HG02884 (cell line): Measurements from ENCODE around the gene TFF1.
A peak's percentile ranks its signal among the peaks of the same experiment; 100 is the strongest.
"Not testable (repeated sequence)": the region's sequence is repeated elsewhere in the genome, so short reads cannot be mapped to it uniquely, and the experiment has no call there.

Experiments used
- ATAC-seq: cut with Tn5 transposase; IDR thresholded peaks from one replicate; pipeline ENCODE4 v1.9.1; 2021; ENCODE audit warnings: mild to moderate bottlenecking, moderate library complexity; ENCODE audit not compliant: unreplicated experiment

Gene TFF1

DNA sequence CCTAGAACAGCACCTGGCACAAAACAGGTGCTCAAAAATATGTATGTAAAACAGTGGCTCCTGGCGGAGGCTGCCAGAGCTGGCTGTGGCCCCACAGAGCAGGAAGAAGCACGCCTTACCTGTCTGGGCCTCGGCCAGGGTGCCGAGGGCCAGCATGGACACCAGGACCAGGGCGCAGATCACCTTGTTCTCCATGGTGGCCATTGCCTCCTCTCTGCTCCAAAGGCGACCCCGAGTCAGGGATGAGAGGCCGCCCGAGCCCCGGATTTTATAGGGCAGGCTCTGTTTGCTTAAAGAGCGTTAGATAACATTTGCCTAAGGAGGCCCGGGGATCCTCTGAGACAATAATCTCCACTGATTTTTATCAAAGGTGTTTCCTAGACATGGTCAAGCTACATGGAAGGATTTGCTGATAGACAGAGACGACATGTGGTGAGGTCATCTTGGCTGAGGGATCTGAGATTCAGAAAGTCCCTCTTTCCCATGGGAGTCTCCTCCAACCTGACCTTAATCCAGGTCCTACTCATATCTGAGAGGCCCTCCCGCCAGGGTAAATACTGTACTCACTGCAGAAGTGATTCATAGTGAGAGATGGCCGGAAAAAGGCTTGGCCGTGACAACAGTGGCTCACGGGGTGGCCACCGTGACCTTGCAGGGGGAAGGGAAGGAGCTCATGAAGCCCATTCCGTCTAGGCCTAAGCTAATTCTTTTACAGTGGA is at the start of gene TFF1:
TSS of gene TFF1 (minus strand) at position 244 of the 719 bp plus-strand sequence. CDS start at position 204, 40 bp downstream.
- ATAC-seq: no peak

DNA sequence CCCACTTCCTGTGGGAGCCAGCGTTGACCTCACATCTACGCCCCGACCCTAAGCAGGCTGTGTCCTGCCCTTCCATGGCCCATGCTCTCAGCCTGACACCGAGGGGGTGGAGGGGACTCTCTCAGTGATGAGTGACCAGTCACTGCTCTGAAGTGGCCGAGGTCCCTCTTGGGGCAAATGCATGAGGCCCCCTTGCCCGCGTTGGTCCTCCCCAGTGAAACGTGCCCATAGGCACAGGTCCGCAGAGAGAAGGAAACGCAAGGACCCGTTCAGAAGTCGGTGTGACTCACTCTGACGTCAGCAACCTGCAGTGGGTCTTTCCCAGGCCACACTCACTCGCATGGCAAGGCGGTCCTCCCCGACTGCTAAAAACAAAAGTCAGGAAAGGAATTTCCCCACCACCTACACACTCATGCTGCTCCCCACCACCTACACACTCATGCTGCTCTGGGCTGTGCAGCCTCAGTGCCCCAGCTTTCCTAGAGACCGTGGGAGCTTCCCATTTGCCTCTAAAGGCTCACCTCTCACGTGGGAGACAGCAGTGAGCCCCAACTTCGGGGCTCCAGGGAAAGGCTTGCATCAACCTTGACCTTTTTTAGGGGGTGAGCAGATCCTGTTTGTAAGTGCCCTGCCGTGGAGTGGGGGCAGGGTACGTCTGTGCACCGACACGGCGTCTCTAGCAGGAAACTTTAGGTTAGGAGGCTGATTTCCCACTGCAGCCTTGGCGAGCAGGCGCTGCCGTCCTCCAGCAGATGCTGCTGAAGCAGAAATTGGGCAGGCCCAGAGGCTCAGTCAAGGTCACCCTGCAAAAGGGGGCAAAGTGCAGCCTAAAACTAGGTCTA is 48.8 kb upstream of the TFF1 start:
- peak; percentile 79 for ATAC-seq

DNA sequence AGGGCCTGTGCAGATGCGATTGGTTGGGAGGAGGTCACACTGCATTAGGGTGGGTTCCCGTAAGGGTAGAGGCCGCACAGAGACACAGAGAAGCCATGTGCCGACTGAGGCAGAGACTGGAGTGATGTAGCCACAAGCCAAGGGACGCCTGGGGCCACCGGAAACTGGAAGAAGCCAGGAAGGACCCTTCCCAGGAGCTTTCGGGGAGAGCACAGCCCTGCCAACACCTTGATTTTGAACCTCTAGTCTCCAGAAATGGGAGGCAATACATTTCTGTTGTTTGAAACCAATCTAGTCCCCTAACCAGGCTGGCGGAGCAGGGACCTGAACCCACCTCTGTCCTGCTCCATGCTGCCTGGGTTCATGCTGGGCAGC is 48.2 kb upstream of the TFF1 start:
- ATAC-seq: no peak

DNA sequence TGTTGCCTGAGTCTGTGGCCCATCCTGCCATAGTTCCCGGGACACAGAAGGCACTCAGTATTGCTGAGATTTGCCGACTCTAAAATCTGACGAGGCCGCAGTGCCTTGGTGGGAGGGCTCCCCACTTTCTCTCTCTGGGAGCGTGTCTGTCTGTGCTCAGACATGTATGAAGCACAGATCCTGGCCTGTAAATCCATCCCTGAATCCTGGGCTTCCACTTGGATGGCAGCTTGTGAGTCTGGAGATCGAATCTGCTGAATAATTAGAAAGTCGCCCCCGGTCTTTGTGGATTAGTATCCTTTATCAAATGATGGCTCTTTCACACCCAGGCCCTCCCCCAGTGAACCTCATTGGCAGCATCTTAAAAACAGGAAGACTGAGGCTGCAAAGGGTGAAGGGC is 47.7 kb upstream of the TFF1 start:
- no peak for ATAC-seq

DNA sequence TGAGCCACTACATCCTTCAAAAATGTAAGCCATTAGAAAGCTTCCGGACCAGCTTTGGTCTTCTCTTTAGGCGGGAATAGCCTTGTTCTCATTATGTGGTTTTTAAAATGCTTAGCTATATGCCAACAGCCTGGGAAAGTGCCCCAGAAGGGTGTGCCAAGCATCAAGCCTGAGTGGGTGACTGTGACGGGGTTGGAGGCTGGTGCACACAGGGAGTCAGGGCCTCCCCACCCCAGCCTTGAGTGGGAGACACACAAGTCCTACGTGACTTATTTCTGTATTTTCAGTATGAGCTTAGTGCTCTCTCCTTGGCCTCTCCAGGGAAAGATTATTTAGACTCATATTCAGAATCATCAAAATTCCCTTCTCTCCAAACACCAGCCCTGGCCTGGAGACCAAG is 47.2 kb upstream of the TFF1 start:
- ATAC-seq: no peak

DNA sequence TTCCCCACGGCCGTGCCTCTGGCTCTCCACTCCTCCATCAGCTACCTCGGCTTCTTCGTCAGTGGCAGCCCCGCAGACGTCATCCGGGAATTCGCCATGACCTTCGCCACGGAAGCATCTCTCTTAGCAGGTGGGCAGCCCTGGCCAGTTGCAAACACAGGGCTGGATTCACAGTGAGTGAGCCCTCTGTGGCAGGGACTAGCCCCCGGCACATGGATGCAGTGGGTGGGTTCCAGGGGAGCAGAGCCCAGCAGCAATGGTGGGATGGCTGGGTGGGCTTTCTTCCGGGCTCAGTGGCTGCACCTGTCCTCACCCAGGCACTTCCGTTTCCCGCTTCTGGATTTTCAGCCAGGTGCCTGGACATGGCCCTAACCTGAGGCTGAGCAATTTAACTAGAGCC is 46.8 kb upstream of the TFF1 start:
- no peak for ATAC-seq

DNA sequence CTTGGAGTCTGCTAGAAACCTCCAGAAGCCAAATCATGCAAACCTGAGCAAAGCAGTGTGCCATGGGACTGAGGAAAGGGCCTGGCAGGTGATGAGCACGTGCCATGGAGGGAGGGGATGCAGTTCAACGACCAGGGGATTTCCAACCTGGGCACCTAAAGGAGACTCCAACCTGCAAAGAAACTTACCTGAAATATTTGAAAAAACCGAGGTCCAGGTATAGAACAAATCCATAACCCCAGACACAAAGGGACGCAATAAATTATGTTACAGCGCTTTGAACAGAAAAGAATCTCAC is 46.2 kb upstream of the TFF1 start:
- no peak for ATAC-seq

DNA sequence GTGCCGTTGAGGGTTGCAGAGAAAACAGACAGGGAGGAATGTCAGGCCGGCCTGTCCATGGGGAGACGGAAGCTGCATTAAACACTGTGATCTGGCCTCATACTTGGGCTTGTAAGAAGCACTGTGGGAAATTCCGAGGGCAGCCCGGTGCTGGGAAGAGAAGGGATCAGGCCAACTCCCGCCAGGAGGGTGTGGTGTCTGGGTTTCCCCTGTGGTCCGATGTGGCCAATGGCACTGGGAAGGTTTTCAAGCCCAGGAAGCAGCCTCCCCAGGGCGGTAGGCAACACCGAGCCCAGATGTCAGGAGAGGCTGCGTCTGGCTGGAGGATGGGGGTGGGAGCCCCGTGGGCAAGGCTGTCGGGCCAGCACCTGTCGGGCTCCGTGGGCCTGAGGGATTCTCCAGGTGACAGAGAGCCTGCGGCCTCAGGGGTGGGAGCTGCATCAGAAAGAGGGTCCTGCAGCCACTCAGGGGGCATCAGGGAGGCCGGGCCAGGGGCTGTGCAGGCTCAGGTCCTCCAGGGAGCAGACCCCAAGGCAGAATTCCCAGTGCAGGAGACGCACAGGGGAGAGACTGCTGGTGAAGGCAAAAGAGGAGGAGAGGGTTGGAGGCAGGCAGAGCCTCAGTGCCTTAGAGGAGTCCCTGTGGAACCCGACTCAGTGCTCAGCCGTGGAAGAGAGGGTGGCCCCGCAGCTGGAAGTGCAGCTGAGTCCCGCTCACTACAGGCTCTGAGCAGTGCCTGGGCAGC is 45.7 kb upstream of the TFF1 start:
- no peak for ATAC-seq

DNA sequence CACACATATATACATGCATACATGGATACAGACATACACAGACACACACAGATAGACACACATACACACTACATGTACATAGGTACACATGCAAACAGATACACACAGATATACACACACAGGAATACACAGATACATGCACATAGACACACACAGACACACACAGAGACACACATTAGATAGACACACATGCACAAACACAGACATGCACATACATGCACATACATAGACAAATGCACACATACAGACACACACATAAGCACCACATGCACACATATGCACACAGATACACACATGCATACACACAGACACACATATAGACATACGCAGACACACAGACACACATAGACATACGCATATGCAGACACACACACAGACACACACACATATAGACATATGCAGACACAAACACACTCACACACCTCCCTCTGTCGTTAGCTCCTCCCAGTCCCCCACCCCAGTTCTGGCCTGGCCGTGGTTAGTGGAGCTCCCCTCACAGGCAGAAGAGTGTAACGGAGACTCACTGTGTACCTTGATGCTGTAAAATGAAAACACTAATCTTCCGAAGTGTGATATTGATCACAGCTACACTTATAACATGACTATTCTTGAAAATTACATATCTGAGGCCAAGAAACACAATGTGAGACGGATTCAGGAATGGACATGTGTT is 45.0 kb upstream of the TFF1 start:
- ATAC-seq: no peak

DNA sequence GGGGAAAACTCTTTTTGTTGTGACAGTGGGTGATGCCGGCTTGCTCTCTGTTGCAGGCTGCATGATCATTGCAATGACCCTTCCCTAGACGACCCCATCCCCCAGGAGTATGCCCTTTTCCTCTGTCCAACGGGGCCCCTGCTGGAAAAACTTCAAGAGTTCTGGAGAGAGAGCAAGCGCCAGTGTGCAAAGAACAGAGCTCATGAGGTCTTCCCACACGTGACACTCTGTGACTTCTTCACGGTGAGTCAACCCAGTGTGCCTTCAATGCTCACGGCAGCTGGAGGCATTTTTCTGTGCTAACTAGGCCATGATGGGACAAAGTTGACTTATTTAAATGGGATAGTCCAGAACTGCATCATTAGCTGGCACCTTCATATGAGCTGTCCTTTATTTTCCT is 43.0 kb upstream of the TFF1 start:
- no peak for ATAC-seq

DNA sequence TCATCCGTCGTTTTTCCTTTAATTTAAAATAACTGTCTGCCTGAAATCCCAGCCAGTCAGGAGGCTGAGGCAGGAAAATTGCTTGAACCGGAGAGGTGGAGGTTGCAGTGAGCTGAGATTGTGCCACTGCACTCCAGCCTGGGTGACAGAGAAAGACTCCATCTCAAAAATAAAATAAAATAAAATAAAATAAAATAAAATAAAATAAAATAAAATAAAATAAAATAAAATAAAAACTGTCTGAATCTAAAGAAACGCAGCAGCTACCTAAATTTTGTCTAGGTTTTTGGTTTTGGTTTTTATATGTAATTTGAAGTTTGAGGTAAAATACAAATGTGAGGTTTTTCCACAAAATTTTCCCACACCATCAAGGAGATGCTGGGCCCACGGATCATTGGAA is 42.4 kb upstream of the TFF1 start:
- not testable (repeated sequence) for ATAC-seq

DNA sequence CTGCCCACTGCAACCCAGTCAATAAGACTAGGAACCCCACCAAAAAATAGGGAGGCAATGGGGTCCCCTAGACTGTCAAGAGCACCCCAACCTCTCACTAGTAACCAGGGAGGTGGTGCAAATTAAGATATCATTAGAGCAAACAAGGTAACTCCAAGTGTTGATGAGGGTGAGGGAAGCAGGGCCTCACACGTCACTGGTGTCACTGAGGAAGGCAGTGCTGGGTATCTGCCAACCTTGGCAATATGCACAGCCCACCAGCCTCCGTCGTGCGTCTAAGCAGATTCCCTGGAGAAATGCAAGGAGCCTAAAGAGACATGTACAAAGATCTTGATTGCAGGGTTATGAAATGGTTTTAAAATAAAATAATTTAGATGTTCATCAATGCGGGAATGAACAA is 41.1 kb upstream of the TFF1 start:
- no peak for ATAC-seq

DNA sequence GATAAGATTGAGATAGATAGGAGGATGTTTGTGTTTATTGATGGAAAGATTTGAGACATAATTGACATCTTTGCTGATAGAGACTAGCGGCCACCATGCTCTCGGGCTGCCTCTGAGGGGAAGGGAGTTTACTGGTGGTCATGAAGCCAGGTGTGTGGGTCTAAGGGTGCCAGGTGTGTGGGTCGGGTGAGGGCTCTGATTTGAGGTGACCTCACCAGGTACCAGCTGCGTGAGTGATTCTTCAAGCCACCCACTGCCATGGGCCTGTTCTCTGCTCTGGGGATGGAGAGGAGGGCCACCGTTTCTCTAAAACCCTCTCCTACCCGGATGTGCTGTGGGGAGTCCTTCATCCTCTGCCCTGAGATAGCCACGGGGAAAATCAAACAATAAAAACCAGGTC is 40.5 kb upstream of the TFF1 start:
- ATAC-seq: no peak

DNA sequence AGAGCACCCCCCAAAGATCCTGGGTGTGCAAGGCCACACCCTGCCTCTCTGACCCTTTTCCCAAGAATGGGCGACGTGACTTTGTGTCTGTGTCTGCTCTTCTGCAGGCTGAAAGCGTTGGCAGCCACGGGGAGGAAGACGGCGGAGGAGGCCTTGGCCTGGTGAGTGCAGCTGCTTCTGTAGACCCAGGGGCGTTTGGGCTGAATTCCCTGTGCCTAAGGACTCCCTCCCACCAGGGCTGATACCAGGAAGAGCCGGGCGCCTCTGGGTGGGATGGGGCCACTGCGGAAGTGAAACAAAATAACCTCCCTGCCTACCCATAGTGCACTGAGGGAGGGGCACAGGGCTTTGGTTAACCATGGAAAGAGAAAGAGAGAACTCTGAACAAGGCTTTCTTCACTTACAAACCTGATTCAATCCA is 39.9 kb upstream of the TFF1 start:
- no peak for ATAC-seq

DNA sequence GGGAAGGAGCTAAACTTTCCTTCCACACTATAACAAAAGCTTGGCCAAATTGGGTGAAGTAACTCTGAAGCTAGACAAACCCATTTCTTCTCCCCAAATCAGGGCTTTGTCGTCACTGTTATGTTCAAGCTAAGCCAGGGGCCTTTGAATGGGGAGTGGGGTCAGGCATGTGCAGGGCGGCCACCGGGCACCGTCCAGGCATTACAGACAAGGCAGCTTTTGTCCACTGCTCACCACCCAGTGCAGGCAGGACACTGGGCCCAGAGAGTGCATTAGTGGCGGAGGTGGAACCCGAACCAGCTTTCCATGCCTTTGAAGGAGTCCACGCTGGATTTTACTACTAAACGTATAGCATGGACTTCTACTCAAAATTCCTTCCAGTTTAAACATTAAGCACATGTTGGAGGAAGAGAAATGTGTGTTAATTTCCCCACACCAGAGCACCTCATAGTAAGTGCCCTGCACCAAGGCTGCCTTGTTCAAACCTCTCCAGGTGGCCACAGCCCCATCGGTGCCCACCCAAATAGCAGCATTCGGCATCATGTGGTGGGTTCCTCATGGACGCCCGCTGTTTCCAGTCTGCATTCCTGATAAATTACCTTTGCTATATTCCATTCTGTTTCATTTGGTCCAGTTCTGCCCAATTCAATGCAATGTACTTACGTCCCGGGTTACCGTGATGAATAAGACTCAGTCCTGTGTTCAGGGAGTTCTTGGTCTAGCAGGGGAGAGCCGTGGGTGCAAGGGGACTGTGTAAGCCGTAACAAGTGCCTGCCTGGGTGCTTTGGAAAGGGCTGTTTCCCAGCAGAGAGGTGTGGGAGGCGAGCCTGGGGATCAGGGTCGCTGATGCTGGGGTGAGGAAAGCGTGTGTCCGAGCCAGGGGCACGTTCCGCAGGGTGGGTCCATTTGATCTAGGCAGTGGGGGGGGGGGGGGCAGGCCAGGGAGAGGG is 39.0 kb upstream of the TFF1 start:
- no peak for ATAC-seq

DNA sequence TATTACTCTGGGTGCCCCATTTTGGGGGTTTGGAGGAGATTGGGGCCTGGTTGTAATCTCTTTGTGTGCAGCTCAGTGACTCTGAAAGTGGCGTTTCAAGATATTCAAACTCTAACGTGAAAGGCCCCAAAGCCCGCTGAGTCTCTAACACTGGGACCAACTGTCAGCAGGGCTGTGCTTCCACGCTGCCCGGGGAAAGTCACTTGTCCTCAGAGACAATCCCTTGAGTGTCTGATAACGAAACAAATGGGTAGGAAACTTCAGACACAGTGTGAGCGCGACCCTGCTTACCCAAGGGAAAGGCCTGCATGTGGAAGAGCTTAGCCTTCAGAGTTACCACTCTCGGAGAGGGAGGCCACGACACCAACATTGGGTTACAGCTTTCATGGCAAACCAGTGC is 38.2 kb upstream of the TFF1 start:
- ATAC-seq: no peak

DNA sequence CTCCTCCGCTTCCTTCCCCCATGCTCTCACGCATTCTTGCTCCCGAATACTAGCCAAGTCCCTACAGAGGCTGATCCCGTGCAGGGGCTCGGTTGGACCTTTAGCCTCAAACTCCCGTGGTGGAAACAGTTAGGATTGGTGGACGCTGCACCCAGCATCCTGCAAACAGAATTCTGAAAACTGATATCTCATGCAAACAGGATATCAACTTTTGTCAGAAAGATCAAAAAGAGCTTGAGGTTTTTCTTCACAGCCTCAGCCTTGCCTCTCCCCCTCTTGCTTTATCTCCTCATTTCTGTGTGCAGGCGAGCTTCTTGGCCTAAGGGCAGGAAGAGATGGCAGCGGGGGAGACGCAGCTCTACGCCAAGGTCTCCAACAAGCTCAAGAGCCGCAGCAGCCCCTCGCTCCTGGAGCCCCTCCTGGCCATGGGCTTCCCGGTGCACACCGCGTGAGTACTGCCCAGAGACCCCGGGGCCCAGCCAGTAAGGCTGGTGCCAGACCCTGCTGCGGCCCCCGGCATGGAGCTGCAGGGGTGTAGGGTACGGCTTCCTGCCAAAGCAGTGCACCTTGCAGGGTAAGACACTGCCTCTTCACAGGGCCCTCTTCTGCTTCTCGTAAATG is 37.4 kb upstream of the TFF1 start, which contains the start of gene UBASH3A:
TSS of gene UBASH3A (plus strand) at position 292 of the 621 bp plus-strand sequence. CDS start at position 336, 44 bp downstream.
- no peak for ATAC-seq

DNA sequence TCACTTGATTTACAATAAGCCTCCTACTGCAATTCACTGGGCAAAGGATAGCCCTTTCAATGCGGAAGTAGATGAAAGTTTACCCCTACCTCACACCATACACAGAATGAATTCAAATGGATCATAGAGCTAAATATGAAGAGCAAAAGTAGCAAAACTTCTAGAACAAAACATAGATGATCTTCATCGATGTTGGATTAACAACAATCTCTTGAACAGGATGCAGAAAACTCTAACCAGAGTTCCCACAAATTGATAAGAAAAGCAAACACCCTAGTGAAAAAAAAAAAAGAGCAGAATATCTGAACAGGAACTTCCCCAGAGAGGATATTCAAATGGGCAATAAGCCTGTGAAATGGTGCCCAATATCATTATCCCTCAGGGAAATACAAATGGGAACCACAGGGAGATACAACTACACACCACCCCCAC is 35.5 kb upstream of the TFF1 start:
- ATAC-seq: no peak

DNA sequence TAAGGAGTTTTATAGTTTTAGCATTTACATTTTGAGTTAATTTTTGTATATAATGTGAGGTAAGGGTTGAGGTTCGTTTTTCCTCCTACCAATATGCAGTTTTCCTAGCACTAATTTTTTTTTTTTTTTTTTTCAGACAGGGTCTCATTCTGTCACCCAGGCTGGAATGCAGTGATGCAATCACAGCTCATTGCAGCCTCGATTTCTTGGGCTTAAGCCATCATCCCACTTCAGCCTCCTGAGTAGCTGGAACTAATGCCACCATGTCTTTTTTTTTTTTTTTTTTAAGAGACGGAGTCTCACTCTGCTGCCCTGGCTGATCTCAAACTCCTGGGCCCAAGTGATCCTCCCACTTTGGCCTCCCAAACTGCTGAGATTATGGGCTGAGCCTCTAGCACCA is 34.8 kb upstream of the TFF1 start:
- no peak for ATAC-seq

DNA sequence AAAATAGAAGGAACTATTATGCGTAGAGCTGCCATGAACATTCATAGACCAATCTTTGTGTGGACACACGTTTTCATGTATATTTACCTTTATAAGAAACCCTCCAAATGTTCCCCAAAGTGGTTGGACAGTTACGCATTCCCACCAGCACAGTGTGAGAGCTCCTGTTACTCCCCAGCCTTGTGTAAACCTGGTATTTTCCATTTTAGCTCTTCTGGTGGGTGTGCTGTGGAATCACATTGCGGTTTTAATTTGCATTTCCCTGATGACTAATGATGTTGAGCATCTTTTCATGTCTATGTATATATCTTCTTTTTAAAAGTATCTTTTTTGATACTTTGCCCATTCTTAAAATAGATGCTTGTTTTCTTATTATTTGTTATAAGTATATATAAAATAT is 34.2 kb upstream of the TFF1 start:
- ATAC-seq: no peak
